DND-41 (cell line): Measurements from ENCODE around the gene PRSS57.

ENCODE experiments used
- EZH2 ChIP-seq: IDR thresholded peaks from 3 replicates; pipeline ENCODE4 v1.6.1; 2012; ENCODE audit warnings: borderline replicate concordance, low read depth, mild to moderate bottlenecking, moderate library complexity, low read length, inconsistent platforms; ENCODE audit not compliant: severe bottlenecking
- TF ChIP-seq, protein P1 (sequence below): IDR thresholded peaks from 2 replicates; pipeline ENCODE4 v1.5.1; 2012; ENCODE audit warnings: borderline replicate concordance, low read length, moderate library complexity, mild to moderate bottlenecking; ENCODE audit not compliant: poor library complexity, severe bottlenecking; ENCODE audit errors: extremely low read depth

DNA sequence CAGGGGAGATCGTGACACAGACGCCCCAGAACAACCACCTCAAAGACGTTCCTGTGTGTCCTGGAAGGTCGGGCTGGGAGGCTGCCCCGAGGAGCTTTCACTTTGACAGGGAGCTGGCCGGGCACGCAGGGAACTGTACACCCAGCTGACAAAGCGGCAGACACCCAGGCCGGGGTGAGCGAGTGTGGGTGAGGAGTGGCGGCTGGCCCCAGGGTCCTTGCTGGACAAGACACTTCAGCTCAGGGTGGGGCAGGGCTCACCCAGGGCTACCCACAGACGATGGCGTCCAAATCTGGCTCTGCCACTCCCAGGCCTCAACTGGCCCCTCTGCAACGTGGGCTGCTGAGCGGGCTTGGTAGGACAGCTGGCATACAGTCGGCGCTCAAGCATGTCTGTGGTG, 53.5 kb downstream of the PRSS57 start:
- TF ChIP-seq, protein P1, sequence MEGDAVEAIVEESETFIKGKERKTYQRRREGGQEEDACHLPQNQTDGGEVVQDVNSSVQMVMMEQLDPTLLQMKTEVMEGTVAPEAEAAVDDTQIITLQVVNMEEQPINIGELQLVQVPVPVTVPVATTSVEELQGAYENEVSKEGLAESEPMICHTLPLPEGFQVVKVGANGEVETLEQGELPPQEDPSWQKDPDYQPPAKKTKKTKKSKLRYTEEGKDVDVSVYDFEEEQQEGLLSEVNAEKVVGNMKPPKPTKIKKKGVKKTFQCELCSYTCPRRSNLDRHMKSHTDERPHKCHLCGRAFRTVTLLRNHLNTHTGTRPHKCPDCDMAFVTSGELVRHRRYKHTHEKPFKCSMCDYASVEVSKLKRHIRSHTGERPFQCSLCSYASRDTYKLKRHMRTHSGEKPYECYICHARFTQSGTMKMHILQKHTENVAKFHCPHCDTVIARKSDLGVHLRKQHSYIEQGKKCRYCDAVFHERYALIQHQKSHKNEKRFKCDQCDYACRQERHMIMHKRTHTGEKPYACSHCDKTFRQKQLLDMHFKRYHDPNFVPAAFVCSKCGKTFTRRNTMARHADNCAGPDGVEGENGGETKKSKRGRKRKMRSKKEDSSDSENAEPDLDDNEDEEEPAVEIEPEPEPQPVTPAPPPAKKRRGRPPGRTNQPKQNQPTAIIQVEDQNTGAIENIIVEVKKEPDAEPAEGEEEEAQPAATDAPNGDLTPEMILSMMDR, result no peak
- no peak for TF ChIP-seq EZH2
